ENCODE measurements around the gene VPS39. TPM values are rescaled to one million over a fixed set of nuclear protein-coding genes. Genes with fewer than 3 reads are reported as not detected.
A peak's percentile ranks its signal among the peaks of the same experiment; 100 is the strongest.

The VPS39 gene
- total RNA-seq, 1 donor from 2014 or later = 25.0 TPM

DNA sequence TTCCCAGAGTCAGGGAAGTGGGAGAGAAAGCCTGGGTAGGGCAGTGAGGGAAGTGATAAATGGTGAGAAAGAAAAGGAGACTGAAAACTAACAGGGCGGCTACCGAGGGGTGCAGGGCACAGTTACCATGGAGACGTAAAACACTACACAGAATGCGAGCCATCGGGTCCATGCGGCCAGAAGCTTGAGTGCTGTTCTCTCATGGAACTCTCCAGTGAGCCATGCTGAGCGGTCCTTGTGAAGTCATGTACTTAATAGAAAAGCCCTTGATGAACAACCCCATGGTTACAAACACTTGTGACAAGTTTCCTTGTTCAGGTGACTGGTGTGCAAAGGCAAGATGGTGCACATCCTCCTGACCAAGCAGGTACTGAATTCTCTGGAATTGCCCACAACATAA is 48.0 kb downstream of the VPS39 start:
- no peak for DNase-seq (ENCODE audit: low read depth in 2 of 2)

DNA sequence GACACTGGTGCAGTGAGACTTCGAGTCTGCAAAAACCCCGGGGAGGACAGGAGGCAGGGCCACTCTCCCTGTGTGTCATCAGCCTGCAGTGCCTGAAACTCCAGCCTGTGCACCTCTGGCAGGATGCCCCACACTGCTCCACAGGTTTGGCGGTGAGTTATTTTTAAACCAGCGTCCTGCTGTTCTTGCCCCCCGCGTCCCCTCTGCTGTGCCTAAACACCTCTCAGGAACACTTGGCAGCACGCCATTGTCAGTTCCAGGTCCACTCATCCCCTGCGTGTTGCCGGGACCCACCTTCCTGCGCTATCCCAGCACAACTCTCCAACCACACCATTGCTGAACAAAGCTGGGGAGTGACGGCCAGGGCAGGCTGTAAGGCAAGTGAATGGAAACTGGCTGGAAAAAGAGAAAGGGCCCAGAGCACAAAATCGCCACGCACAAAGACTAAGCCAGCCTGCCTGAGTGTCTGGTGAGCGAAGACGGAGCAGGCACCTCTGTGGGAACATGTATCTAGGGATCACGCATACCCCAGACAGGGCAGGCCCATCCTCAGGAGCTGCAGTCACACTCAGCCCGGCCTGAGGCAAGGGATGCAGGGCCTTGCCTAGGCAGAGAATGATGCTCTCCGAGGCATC is 48.6 kb downstream of the VPS39 start:
- DNase-seq (ENCODE audit: low read depth in 2 of 2) = peak; percentile 38 to 69

DNA sequence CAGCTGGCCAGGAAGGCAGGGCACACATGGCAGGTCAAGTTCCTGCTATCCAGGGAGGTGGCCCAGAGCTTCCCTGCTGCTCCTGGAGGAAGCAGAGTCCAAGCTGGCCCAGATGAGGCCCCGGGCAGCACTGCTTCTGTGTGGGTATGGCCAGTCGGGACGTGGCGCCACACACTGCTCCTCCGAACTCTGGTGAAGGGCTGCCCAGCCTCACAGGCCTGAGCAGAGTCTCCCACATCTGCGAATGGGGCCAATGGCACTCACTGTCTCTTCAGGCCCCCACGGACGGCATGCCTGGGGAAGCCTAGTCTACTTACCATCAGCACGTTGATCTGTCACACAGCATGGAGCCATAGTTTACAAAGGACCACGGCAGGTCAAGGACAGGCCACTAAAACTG is 49.2 kb downstream of the VPS39 start:
- no peak for DNase-seq (ENCODE audit: low read depth in 2 of 2)

DNA sequence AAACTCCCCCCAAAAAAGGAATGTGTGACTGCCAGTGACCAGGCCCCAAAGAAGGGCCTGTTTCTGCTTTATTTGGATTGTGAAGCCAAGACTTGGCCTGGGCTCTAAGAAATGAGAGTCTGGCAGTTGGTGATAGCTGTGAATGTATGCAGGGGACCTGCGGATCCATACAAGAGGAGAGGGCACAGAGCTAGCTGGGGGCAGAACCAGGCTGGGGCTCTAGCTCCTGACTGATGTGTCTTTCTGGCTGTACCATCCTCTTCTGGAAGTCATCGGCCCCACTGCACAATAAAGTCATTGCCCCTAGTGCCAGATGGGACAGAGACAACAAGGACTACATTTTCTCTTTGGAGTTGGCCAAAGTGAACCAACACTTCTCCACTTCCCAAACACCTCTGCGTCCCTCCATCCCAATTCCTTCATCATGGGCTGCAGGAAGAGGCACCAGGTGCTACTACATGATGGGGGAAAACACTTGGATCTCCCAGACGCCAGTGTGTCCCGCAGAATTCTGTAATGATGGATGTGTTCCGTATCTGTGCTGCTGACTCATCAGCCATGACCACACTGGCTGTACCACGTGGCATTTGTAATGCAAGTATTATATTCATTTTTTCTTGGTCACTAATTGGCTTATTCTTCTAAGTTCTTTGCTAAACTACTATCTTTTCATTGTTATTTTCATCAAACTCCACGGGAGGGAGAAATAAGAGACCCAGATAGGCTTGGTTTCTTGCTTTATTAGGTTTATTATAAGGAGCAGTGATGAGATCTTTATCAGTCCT is 49.9 kb downstream of the VPS39 start:
- peak in 1 of 2 donors; percentile 60 for DNase-seq (ENCODE audit: low read depth in 2 of 2)

DNA sequence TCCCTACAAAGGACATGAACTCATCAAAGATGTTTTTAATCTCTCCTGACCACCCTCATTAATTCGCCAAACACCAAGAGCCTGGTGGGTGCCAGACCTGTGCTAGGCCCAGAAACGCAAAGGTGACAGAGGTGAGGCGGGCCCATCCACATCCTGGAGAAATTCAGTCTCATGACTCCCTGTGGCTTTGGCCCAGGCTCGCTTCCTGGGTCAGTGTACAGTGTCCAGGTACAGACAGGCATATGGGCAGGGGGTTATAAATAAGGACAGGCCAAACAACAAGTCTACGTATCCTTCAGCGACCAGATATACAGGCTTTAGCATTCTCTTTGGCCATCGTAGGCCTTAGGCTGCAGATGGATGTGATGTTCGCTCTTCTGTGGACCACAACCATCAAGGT is 50.7 kb downstream of the VPS39 start:
- DNase-seq (ENCODE audit: low read depth in 2 of 2) = no peak

DNA sequence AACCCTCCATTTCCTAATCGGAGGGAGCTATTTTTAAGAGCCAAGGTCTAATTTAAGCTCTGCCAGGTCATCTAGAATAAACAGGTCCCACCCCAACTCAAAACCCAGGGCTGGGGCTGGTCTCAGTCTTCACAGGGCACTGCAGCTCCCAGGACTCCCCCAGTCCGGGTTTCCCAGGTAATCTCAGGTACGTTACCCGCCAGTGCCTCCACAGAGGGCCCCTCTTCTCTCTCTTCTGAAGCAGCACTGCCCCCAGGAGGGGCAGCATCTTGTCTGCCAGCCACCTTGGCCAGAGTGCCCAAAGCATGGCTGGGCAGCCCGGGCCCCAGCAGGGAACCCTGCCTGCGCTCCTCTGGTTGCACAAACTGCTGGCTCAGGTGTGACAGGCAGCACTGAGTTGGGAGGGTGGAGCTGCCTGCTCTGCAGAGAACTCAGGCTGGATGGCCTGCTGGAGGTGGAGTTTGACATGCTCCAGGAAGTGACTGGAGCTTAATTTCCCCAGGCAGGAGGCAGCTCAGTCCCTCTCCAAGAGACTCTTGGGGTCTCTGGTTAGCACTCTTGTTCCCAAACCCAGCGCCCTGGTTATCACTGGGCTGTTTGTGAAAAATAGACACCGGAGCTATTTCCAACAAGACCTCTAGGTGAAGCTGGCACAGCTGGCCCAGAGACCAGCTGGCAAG is 51.7 kb downstream of the VPS39 start, which contains the start of gene PLA2G4F:
PLA2G4F (minus strand) TSS at position 394 of the 680 bp plus-strand sequence; CDS start at position 307, 87 bp downstream.
- no peak for DNase-seq (ENCODE audit: low read depth in 2 of 2)

DNA sequence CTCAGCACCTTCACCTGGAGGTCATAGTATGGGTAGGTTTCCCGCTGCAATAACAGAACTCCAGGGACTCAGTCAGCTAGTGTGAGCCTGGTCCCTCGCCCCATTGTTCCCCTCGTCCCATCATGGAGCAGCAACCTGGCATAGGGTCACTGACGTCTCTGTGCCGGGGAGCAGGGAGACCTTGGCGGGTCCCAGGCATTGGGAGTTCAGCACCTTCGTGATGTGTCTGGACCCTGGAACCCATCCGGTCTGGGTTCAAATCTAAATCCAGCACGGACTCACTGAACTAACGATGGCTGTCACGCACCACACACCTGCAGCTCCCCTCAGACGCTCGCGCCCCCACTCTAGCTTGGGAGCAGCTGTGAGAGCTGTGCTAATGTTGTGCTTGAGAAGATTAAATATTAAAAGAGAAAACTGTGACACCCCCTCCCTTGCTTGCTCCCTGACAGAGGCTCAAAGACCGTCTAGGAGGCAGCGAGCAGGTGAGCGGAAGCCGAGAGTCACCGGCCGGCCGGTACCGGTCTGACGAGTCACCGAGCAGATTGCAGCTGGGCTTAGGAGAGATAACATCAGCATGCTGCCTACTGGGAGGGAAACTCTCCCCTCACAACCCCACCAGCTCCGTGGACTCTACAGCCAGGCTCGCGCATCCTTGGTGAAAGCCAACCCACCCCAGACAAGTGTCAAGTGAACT is 52.4 kb downstream of the VPS39 start:
- DNase-seq (ENCODE audit: low read depth in 2 of 2) = no peak

DNA sequence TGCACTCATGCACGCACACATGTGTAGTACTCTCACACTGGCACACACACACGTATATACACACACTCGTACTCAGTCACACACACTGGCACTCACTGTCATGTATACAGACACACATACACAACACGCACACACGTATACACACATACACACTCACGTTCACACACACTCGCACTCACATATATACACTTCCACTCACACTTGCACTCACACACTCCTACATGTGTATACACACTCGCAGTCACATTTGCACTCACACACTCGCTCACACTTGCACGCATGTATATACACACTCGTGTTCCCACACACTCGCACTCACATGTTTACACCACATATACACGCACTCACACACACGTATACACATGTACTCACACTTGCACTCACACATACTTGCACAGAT is 53.1 kb downstream of the VPS39 start:
- DNase-seq (ENCODE audit: low read depth in 2 of 2) = no peak

DNA sequence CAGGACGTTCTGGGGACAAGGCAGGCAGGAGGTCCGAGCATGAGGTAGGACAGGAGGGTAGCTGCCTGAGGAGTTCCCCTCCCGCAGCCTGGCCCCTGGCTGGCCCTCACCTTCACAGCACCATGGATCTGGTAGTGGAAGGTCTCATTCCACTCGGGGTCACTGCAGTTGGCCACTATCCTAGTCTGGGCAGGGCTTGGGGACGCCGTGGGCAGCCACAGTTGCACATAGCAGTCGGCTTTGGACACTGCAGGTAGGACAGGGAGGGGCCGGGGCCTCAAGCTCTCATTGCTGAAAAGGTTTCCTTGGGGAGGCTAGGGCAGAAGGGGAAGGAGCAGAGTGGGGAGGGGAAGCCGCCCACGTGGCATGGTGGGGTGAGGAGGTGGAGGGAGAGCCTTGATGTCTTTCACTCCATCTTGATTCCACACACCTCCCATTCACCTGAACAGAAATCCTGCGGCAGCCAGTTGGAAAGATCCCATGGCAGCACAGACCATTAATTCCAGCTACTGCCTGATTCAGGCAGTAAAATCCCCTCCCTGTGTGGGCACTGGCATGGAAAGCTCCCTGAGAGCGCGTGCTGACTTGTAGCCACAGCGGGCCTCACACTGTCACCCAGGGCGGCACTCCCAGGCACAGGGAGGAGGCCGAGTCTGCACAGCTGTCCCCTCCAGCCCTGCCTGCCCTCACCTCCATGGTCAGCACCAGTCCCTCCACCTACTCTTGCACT is 53.7 kb downstream of the VPS39 start:
- DNase-seq (ENCODE audit: low read depth in 2 of 2) = no peak

DNA sequence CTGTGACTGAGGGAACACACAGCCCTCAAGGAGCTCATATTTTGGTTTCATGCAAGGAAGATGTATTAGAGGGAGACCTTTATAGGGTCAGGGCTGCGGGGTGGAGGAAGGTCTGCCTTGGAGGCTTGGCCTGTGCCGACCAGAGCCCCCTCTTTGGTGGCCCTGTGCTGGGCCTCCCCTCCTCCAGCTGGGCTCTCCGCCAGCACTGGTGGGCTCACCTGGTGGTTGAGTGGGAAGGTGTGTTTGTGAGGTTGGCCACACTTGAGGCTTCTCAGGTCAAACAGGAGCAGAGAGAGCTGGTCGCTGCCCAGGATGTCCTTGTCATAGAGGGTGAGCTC is 54.3 kb downstream of the VPS39 start:
- DNase-seq (ENCODE audit: low read depth in 2 of 2) = no peak

DNA sequence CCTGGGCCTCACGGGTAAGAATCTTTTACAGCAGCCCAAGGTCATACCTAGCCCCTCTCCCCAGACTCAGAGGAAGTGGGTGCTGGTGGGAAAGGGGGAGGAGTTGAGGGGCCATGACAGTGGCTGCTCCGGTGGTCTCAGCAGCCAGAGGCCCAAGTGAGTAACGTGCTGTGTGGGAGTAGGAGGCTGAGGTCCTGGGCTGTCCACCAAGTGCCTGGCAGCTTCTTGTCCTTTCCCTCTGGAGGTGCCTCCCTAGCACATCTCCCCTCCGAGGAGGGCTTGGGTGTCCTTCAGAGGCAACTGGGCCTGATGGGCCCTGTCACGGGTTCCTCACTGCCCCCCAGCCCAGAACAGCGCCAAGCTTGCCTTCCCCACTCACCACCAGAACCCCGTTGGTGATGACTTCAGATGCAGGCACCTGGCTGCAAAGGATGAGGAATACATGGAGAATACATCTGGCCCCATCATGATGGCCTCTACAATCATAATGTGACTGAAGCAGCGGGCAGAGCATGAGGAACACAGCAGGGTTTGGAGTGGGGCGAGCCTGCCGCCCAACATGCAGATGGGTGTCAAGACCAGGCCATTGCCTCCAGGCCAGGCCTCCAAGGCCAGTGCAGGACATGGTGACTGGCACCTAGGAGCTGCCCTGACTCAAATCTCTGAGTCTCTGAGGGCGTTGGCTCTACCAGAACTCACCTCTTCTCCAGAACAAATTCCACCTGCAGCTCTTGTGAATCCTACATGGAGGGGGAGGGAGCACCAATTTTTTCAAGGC is 55.0 kb downstream of the VPS39 start:
- DNase-seq (ENCODE audit: low read depth in 2 of 2) = no peak

DNA sequence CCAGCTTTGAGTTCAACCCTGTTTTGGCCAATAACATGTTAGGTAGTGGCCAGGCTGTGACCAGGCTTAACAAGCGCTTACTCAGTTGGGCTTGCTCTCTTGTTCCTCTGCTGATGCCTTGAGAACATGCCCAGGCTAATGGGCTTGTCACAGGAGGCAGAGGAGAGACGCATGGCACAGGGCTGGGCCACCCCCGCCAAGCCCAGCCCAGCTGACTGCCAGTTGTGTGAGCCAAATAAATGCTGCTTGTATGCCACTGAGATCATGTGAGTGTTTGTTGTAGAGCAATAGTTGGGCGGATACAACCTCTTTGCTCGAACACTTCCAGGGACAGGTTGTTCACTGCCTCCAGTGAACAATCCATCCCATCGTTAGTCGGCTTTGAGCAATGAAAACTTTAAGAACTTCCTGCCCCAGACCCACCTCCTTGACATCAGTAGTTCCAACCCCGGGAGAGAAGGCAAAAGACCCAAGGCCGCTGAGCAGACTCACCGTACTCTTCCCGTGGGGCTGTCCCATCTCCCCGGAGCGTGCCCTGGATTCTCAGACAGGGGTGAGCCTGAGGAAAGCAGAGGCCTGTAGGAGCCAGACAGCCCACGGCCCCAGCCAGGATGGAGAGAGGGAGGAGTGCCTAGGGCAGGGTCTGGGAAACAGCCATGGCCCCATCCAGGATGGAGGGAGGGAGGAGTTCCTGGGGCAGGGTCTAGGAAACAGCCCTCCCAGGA is 55.7 kb downstream of the VPS39 start:
- no peak for DNase-seq (ENCODE audit: low read depth in 2 of 2)

DNA sequence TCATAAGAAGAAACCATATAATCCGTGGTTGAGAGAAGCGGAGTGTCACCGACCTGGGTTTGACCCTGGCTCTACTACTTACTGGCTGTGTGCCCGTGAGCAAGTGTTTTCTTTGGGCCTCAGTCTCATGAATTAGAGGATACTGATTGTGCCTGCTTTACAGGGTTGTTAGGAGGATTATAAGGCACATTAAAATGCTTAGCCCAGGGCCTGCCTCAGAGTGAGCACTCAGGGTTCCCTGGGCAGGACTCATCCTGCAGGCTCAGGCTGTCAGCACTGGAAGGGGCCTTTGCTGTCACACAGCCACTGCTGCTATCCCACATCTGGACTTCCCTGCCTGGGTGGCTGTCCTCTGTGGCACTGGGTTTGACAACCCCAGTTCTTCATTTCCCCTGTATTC is 56.4 kb downstream of the VPS39 start:
- DNase-seq (ENCODE audit: low read depth in 2 of 2) = peak in 1 of 2 donors; percentile 28

DNA sequence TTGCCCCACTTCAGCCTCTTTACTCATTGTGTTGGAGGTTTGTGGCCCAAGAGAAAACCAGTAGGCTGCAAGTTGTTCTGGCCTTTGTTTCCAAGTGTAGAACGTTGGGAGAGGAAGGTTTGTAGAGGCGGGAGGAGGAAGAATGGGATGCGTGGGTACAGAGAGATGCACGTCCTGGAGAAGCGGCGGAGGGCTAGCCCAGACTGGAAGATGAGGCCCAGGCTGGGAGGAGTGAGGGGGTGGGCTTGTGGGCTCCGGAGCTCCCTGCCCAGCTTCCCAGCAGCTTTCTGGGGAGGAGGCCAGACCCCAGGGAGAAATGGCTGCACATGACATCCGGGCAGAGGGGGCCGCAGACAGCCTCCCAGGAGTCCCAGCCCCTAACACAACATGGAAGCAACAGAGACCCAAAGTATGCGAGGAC is 57.0 kb downstream of the VPS39 start:
- no peak for DNase-seq (ENCODE audit: low read depth in 2 of 2)

DNA sequence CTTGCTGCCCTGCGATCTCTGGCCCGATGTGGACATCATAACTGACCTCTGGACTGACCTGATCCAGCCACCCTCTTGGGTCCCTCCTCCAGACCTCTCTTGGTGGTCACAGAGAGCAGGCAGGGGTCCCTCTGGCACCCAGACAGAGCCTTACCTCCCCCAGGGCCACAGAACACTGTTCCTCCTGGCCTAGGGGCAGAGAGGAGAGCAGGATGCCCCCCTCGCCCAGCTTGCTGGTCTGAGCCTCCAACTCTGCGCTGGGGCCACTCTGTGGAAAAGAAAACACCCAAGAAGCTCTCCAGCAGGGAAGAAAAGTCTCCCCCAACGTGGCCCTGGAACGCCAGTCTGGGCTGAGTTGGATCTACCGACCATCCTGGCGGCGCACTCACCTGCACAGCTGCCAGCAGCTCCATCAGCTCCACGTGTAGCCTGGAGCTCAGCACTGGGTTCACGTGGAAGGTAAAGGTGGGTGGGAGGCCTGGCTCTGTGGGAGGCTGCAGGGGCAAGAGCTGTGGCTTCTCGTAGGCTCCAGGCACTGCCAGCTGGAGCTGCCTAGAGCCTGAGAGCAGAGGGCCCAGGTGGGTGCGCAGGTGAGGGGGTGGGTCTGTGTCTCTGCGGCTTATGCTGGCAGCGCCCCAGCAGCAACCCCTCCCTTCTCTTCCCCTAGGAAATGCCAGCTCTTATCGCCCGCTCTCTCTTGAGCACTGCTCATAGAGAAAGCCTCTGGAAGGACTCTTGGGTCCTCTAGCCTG is 57.7 kb downstream of the VPS39 start:
- DNase-seq (ENCODE audit: low read depth in 2 of 2) = no peak

DNA sequence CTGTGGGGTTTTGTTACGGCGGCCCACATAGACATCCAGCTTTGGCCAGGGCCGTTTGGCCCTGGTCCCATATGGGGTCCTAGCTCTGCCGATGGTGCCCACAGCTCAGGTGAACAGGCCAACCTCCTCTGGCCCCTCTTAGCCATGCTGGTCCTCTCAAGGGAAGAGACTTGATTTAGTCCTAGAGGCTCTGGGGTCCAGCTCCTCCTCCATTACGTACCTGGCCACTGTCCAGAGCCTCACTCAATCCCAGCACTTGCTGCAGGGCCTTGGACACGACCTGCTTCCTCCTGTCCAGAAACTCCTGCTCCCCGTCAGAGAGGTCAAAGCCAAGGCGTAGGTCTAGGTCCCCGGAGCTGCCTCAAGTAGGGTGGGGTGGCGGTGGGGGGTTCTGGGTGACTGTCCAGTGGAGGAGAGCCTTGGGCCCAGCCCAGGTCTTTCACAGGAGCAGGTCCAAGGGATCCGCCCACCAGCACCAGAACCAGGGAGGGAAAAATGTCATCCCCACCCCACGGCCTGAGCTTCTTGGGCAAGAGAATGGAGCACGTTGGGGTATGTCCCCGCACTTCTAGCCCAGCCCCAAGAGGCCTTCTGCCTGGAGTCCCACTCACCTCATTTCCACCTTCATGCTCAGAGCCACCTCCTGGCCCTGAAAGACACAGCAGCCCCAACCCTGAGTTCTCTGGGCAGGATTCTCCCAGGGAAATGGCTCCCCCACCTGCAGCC is 58.4 kb downstream of the VPS39 start:
- DNase-seq (ENCODE audit: low read depth in 2 of 2) = no peak

DNA sequence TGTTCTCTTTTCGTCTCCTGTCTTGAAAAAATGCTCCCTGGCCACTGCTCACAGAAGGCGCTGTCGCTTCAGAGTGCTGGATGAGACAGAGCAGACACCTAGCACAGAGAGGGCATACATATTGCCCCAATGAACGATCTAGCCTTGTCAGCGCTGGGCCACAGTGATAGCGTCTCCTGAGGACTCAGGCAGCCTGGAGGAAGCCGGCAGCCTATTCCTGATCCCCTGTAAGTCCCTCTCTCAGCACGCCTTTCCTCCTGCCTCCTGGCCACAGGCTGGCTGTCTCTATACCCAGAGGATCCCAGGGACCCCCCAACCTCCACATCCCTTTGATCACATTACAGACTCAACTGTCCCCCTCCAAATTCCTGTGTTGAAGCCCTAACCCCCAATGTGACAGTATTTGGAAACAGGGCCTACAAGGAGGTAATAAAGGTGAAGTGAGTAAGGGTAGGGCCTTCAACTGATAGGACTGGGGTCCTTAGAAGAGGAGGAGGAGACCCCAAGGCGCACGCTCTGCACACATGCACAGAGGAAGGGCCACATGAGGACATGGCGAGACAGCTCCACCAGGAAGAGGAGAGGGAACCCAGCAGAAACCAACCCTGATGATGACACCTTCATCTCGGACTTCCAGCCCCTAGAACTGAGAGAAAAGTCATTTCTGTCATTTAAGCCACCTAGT is 59.2 kb downstream of the VPS39 start:
- no peak for DNase-seq (ENCODE audit: low read depth in 2 of 2)

DNA sequence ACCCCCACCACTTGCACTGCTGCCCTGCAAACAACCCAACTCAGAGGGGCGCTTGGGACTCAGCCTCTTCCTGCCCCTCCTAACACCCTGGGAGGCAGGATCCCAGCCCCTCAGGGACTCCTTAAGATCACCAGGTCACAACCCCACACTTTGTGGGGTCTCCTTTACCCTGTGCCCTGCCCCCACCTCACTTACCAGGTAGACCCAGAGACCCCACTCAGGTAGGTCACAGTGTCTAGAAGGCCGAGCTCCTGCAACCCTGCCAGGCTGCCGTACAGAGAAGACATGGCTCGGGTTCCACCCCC is 60.7 kb downstream of the VPS39 start:
- DNase-seq (ENCODE audit: low read depth in 2 of 2) = no peak
